Measurements from ENCODE around the gene SCNN1A. TPM values are rescaled to one million over a fixed set of nuclear protein-coding genes. Genes with fewer than 3 reads are reported as not detected.

Gene SCNN1A
- total and polyA plus RNA-seq, 8 donors = 2.3 to 212 (median 3.5) TPM

DNA sequence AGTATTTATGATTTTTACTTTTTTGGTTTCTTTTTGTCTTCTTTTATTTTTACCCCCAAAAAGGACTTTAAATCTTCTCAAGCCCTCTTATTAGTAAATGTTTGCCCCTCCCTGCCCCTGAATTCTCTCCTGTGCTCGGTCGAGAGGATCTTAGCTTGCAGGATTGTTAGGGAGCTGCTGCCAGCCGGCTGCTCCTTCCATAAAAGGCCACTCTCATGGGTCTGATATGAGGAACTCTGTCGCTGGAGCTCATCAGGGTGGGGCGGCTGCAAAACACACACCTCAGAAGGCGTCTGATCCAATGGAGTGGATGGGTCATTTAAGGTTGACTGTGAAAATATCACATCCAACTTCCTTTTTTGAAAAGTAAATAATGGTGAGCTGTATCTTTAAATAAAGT, 17.1 kb upstream of the SCNN1A start:
- Histone ChIP-seq H3K36me3 (peaks cover 3 to 55% of the 10 kb centered on the region in 2 donors), H3K4me3 (no peak overlapping the region), H3K4me1 (peaks cover 11 to 42% of the 10 kb centered on the region in 2 donors), H3K9me3 (no peaks in the 10 kb centered on the region), H3K27me3 (no peaks in the 10 kb centered on the region), H3K27ac (peak overlapping the region; percentile 53 to 66)
- TF ChIP-seq CTCF (IDR thresholded peaks at IDR 0.05) = no peak
- peak in 1 of 4 donors; percentile 73 for DNase-seq
- ATAC-seq = peak; percentile 92
- intact Hi-C loops (cut with DNase I) = no loop called here

- TF ChIP-seq CTCF (IDR thresholded peaks at IDR 0.05) = no peak
- H3K9me3 ChIP-seq = no peaks in the 10 kb centered on the region
- ATAC-seq (no peak), DNase-seq (peak in 1 of 4 donors; percentile 75)
- H3K27ac ChIP-seq = no peak overlapping the region
- H3K36me3 ChIP-seq = peaks cover 3 to 68% of the 10 kb centered on the region in 2 donors
- peaks cover 14 to 57% of the 10 kb centered on the region in 2 donors for H3K4me1 ChIP-seq
- intact Hi-C loops (cut with DNase I) = no loop called here
- H3K27me3 ChIP-seq = no peaks in the 10 kb centered on the region
- no peak overlapping the region for H3K4me3 ChIP-seq
These were observed 15.7 kb upstream of the SCNN1A start for GRCh38 chr12:6391013-6391412.

GRCh38 chr12:6390084-6390799, 14.9 kb upstream of the SCNN1A start:
- H3K27me3 ChIP-seq = no peaks in the 10 kb centered on the region
- no peak overlapping the region for H3K4me3 ChIP-seq
- no peak overlapping the region for H3K27ac ChIP-seq
- no peaks in the 10 kb centered on the region for H3K9me3 ChIP-seq
- peaks cover 3 to 71% of the 10 kb centered on the region in 2 donors for H3K36me3 ChIP-seq
- peaks cover 19 to 64% of the 10 kb centered on the region in 2 donors for H3K4me1 ChIP-seq
- no peak for TF ChIP-seq CTCF (IDR thresholded peaks at IDR 0.05)
- DNase-seq (peak in 1 of 4 donors; percentile 66), ATAC-seq (no peak)
- intact Hi-C loops (cut with DNase I) = no loop called here

DNA sequence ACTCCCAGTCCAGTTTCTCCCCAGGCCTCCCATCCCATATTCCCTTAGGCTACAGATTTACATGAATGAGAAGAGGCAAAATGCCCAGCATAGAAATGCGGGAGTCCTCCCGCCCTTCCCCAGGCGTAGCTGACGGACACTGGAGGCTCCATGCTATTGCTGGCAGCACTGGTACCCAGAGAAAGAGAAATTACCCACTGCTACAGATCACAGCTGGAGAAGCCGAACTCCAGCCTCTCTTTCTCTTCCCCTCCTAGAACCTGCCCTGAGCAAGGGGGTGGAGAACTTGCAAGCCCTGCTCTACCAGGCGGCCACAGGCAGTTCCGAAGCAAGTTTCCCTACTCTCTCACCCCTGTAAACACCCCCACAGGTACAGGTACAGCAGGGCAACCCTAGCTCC, 12.2 kb upstream of the SCNN1A start:
- Histone ChIP-seq H3K9me3 (no peaks in the 10 kb centered on the region), H3K4me3 (no peak overlapping the region), H3K27me3 (no peaks in the 10 kb centered on the region), H3K4me1 (peaks cover 19 to 82% of the 10 kb centered on the region in 2 donors), H3K36me3 (peaks cover 3 to 63% of the 10 kb centered on the region in 2 donors), H3K27ac (peak overlapping the region in 1 of 2 donors; percentile 28)
- ATAC-seq (no peak), DNase-seq (no peak)
- TF ChIP-seq CTCF (IDR thresholded peaks at IDR 0.05) = no peak
- intact Hi-C loops (cut with DNase I) = no loop called here

DNA sequence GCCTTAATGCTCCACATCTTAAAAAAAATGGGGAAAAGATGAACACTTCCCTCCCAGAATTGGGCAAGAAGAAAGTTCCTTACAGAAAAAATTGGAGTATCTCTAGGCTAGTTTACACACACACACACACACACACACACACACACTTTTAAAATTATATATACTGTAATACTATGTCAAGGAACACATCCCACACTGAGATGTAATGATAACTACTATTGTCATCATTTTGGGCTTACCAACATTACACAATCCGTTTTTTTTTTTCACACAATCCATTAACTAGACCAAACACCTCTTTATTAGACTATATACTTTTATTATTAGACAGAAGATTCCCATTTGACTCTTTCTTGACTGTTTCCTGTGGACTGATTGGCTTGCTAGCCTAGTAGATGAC, 11.1 kb upstream of the SCNN1A start:
- ATAC-seq (no peak), DNase-seq (no peak)
- Histone ChIP-seq H3K36me3 (peaks cover 3 to 58% of the 10 kb centered on the region in 2 donors), H3K27me3 (no peaks in the 10 kb centered on the region), H3K9me3 (no peaks in the 10 kb centered on the region), H3K27ac (no peak overlapping the region), H3K4me3 (no peak overlapping the region), H3K4me1 (peaks cover 13 to 75% of the 10 kb centered on the region in 2 donors)
- no peak for TF ChIP-seq CTCF (IDR thresholded peaks at IDR 0.05)
- intact Hi-C loops (cut with DNase I) = no loop called here
